ENCODE results near the gene CIZ1.

DNA sequence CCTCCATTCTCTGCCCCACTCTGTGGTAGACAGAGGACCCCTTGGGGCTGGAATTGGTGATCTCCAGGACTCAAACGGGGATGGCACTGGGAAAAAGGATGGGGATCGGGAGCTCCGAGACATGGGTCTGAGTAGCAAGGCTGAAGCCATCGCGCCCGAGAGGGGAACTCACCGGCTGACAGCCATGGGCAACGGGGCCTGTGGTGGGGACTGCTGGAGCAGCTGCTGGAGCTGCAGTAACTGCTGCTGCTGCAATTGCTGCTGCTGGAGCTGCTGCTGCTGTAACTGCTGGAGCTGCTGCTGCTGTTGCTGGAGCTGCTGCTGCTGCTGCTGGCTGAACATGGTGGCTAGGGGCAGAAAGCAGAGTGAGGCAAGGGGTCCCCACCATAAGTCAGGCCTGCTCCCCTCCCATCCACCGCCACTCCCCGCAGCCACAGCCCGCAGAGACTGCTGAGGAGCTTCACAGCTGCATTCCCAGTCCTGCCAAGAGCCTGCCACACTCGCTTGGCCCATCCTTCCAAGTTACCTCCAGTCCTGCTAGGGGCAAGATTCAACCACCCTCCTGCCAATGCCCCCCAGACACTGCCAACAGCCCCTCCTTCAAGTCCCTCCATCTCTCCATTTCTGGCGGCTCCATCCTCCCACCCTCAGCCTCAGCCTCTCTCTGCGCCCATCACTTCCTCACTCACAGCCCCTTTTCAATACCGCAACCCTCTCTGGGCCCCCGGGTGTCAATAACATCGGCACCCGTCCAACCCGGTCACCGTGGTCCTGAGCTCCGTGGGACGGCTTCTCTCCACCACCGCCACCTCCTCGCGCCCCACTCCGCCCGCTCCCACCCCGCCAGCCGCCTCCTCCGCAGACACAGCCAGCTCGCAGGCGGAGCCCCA is 611 bp downstream of the CIZ1 start:
- TF ChIP-seq EZH2 (IDR thresholded peaks at IDR 0.05; ENCODE audit: insufficient read depth, poor library complexity, severe bottlenecking), result no peak
- no peak for TF ChIP-seq EZH2phosphoT487 (IDR thresholded peaks at IDR 0.05; ENCODE audit: insufficient read depth, low read depth)
